Measurements from ENCODE around the gene DENND1A.
A peak's percentile ranks its signal among the peaks of the same experiment; 100 is the strongest.

Gene DENND1A

GRCh38 chr9:123523845-123524244, 406.1 kb downstream of the DENND1A start:
- DNase-seq: no peak

GRCh38 chr9:123523001-123523400, 406.9 kb downstream of the DENND1A start:
- no peak for DNase-seq

GRCh38 chr9:123522251-123522650, 407.7 kb downstream of the DENND1A start:
- DNase-seq: no peak

DNA sequence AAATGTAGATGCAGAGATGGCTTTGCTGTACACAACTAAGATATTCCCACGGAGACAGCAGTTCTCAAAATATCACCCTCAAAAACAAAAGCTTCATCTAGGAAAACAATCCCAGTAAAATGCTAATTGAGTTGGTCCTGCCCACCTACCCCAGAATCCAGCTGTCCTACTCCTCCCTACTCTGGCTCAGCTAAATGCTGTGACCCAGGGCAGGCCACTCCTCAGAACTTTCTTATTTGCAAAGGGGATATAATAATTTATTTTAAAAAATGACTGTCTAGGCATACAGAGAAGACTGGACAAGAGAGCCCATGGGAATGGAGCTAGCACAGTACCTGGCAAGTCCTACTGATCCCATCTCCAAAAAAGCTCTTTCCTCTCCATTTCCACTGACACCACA, 411.6 kb downstream of the DENND1A start:
- no peak for DNase-seq

- peak in 1 of 4 experiments; percentile 4 for DNase-seq
These were observed 412.4 kb downstream of the DENND1A start for GRCh38 chr9:123517512-123517911.

GRCh38 chr9:123514766-123515165, 415.2 kb downstream of the DENND1A start:
- DNase-seq: no peak

GRCh38 chr9:123513554-123513953, 416.4 kb downstream of the DENND1A start:
- no peak for DNase-seq

DNA sequence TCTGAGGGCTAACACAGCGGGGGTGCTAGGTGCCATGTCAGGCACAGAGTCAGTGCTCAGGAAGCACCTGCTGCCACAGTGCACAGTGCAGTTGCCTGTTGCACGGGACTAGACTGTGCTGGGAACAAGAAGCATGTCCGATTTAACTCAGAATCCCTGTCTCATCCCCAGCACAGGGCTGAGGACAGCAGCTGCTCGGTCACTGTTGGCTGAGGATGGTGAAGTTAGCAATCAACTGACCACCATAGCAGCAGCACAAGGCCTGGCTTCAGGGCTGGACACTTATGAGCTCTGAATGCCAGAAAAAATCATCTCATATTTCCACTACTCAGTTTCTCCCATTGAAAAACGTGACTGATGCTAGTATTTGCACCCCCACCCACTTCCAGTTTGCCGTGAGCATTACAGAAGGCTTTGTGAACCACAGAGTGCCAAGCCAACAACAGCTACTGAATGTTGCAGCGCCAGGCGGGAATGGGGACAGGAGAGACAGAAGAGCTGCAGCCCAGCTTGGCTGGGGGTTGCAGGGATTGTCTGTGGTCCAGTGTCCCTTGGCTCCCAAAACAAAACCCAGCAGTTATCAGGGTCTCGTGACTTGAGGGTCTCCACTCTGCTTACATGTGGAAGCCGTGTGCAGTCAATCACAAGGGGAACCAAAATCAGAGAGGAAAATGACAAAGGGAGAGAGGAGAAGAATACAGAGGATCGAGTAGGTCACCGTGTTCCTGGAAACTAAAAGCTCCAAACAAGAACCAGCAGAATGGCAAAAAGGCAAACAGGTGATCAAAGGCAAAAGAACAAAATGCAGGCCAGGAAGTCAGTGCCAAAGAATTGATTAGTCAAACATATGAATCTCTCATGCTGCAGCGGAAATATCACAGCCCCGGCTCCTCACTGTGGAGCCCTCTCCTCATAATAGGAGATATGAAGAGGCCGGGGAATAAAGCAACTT, 418.3 kb downstream of the DENND1A start:
- no peak for DNase-seq

DNA sequence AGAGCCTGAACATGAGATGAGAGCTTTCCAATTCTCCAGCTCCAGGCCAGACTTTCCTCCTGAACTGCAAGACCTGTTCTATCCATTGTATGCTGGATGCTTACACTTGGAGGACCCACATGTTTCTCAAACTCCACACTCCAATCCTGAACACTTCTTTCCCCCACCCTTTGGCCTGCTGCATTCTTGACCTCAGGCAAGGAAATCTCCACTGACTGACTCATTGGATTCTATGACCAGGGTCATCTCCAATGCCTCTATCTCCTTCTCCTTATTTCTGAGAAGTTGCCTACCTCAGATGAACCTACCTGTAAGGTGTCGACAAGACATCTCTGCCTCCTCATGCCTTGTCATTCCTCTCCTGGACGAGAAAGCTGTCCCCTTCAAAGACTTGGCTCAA, 420.3 kb downstream of the DENND1A start:
- DNase-seq: no peak

DNA sequence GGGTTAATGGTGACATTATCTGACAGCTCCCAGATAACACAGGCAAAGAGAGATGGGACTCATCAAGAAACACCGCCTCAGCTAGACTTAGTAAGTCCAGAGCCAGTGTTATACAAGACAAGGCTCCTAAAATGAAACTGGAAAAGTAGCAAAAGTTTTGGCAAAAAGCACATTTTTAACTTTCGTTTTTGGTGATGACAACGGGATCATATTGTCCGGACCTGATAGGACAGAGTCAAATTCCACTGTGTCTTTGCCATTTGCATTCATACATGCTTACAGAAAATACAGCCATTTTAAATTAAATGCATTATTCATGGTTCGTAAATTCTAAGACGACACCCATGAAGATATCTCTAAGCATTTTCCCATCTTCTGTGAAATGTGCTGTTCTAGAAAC, 421.9 kb downstream of the DENND1A start:
- DNase-seq: no peak

DNA sequence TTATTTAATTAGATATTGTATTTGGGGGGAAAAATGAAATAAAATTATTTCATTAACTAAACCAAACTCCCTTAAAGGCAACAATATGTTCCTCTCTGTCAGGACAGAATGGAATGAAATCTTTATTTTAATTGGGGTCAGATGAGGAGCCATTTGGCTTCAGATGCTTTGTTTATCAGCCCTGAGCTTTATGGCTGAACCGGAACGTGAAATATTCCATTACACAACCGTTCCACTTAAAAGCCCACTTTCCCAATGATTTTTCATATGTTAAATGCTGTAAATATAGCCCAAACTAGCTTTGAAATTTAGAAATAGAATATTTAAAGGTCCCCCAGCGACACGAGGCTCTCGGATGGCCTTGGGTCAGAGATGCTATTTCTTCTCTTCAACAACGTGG, 424.4 kb downstream of the DENND1A start:
- no peak for DNase-seq

DNA sequence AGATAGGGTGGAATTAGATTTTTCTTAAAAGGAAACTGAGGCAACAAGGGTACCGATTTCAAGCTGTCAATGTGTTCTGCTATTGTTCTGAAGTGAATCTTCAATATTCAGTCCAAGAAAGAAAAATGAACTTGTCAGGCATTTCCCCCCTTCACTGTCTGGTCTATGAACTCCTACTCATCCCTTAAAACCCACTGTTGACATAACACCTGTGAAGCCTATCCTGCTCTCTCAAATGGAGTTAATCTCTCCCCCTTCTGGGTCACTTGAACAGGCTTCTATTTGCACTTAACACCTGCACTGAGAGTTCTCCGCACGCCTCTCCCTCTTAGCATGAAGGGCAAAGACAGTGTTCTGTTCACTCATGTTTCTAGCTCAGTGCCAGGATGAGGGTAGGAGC, 429.6 kb downstream of the DENND1A start:
- DNase-seq: no peak

DNA sequence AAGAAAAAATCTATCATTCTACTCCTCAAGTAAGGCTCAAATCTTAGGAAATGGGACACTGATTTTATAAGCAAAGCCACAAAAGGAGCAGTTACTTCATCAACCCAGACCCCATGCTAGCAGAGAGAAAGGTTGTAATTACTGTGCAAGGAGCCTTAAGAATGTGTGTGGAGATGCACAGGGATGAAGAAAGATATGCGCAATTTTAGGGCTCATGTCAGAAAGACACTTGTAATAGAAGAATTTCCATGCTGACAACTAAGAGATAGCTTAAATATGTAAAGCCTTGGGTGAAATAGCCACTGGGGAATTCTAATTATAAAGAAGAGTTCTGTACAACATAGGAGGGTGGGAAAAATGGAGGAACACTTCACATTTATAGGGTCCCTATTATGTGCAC, 432.1 kb downstream of the DENND1A start:
- no peak for DNase-seq

DNA sequence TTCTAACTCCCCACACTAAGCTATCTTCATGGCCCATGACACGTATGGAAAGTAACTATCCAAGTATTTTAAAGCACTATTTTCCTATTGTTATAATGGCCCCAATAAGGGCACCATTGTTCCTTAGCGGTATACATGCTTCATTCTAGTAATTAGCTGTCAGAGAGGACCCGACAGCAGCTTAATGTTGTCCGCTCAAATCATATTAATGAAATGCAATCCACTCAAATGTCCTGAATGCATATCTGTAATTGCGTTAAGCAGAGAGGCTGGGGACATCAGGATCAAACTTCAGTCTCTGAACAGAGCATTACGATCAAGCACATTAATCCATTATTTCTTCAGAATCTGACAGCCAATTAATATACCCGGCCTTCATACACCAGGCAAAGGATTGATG, 434.2 kb downstream of the DENND1A start:
- DNase-seq: no peak

GRCh38 chr9:123493627-123494026, 436.3 kb downstream of the DENND1A start:
- DNase-seq: no peak

DNA sequence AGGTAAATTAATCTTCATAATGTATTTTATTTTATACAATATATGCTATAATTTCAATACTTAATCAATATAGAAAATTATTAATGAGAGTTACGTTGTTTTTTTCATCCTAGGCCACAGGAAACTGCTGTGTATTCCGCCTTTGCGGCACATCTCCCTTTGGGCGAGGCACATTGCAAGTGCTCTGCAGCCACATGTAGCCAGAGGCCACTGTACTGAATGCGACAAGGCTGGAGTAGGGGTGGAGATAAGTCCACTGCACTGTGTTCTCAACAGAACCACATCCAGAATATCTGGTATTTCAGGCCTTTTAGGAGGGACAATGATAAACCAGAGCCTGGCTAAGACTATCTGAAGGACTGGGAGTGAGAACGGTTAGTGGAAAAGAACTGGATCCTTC, 439.2 kb downstream of the DENND1A start:
- DNase-seq: no peak

DNA sequence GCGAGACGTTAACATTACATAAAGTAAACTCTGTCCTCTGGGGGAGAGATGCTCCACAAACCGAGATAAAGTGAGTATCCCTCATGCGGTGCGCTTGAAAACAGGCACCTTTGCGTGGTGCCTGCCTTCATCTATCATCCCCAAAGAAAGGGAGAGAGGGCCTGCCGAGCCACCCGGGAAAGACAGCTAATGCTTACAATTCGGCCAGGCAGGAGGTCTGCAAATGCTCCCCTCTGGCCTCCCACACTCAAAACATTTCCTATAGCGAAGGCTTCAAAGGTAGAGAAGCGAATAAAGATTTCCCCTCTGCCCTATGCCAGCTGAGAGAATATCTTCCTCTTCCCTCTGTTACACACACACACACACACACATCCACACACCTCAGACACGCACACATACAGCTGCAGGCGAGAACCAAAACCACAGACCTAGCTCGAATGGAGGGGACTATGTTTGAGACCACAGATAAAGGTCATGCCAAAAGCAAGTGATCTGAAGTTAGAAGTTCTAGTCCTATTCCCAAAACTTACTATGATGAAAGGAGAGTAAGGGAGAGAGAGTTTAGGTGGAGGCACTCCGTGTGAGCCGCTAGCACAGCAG, 441.1 kb downstream of the DENND1A start:
- DNase-seq: no peak

- DNase-seq: no peak
These were observed 441.9 kb downstream of the DENND1A start for GRCh38 chr9:123487944-123488548.

DNA sequence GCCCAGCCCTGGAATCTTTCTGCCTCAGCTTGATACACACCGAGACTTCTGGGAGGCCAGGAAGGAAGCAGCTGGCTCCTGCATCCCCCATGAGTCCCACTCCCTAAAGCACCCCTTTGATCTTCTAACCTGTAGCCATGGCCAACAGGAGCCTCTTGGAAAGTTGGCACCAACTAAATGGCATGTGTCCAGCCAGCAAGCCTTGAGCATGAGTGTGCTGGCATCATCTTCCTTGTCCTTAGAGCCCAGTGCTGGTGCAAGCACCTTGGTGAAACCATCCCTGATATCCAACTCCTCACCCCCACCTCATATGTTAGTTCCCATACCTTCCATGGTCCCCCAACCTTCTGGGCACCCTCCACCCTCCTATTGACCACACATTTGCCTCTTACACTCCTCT, 443.5 kb downstream of the DENND1A start:
- no peak for DNase-seq

GRCh38 chr9:123485216-123485615, 444.7 kb downstream of the DENND1A start:
- no peak for DNase-seq

GRCh38 chr9:123484130-123484529, 445.8 kb downstream of the DENND1A start:
- no peak for DNase-seq

DNA sequence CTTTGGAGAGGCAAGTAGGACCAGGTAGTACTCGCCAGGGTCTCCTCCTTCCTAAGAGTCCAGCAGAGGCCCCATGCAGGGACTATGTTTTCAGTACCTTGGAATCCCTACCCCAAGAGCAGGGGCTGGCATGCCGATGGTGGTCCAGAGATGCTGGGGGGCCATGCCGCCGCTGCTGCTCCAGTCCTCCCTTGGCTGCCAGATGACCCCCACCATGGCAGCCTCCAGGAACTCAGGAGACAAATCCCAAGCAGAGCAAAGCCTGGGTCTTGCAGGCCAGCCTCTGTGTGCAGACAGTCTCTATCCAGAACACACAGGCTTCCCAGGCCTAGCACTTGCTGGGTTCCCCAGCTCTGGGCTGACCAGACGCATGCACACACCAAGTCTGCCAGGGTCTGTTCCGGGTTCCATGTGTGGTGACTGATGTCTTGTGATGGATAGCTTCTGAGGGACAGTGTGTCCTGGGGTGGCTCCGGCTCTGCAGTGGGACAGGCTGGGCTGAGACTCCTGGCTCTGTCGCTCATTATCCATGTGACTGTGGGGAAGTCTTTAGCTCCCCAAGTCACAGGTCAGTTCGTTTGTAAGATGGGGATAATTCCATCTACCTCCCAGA, 446.6 kb downstream of the DENND1A start:
- DNase-seq: no peak

DNA sequence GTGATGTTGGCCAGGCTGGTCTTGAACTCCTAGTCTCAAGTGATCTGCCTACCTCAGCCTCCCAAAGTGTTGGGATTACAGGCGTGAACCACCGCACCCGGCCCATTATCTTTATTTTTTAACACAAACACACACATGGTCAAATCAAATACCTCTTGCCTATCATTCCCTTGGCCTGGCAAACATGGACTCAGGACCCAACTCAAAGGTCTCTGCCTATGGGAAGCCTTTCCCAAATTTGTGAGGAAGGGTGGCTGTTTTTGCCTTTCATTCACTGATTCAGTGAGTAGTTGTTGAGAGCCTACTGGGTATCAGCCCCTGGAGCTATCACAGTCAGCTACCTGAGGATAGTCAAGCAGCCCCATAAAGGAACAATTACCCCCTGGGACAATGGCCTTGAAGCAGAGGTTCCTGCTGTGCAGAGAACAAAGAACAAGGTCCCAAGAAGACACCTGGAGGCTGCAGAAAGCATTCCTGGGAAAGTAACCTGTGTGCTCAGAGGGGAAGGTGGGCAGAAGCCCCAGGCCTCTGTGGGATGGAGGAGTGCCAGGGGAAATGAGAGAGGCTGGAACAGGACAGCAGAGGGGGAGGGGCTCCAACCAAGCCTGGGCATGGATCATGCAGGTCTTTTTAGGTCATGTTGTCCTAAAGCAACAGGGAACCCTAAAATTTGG, 447.5 kb downstream of the DENND1A start:
- no peak for DNase-seq

All from suppressor macrophage (primary cell).